ENCODE data around the gene RAB39B. TPM values are rescaled to one million over a fixed set of nuclear protein-coding genes. Genes with fewer than 3 reads are reported as not detected.
"Not testable (repeated sequence)": the region's sequence is repeated elsewhere in the genome, so short reads cannot be mapped to it uniquely, and the experiment has no call there.

The RAB39B gene
- total RNA-seq, 1 donor from 2014 or later, result under 0.01 TPM

- Histone ChIP-seq H3K9ac (ENCODE audit: low read depth in 1 of 3, low read length in 3 of 3) (no peak overlapping the region), H3K4me1 (ENCODE audit: control insufficient read depth in 3 of 3, insufficient read depth in 3 of 3, low read length in 3 of 3) (no peaks in the 10 kb centered on the region), H3K9me3 (ENCODE audit: control insufficient read depth in 3 of 3, low read length in 3 of 3) (no peaks in the 10 kb centered on the region), H3K27me3 (ENCODE audit: control insufficient read depth in 3 of 3, insufficient read depth in 3 of 3, low read length in 3 of 3) (no peaks in the 10 kb centered on the region), H3K27ac (ENCODE audit: low read depth, low read length) (no peak overlapping the region), H3K4me3 (ENCODE audit: low read length in 3 of 3) (no peak overlapping the region), H3K36me3 (ENCODE audit: control insufficient read depth in 3 of 3, insufficient read depth in 3 of 3, low read length in 3 of 3) (no peaks in the 10 kb centered on the region)
Measured at GRCh38 chrX:155247497-155247896, 16.8 kb downstream of the RAB39B start.

DNA sequence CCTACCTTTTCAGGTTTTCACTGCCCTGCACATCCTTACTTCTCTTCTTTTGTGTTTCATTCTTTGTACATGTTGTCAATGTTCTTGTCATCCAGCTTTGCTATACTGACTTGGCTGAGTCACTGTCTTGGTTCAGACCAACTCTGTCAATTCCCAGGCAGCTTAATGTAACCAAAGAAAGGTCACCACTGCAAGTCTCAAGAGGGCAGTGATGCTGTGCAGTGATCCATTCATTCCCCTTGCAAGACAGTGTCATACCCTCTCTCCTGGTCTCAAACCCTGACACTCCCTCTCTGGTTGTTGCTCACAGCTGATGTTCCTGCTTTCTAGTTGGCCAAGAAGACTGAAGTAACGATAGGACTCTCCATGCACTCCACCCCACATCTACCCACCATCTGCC is 17.5 kb downstream of the RAB39B start:
- Histone ChIP-seq H3K4me3 (ENCODE audit: low read length in 3 of 3) (no peak overlapping the region), H3K9me3 (ENCODE audit: control insufficient read depth in 3 of 3, low read length in 3 of 3) (no peaks in the 10 kb centered on the region), H3K36me3 (ENCODE audit: control insufficient read depth in 3 of 3, insufficient read depth in 3 of 3, low read length in 3 of 3) (no peaks in the 10 kb centered on the region), H3K4me1 (ENCODE audit: control insufficient read depth in 3 of 3, insufficient read depth in 3 of 3, low read length in 3 of 3) (no peaks in the 10 kb centered on the region), H3K27me3 (ENCODE audit: control insufficient read depth in 3 of 3, insufficient read depth in 3 of 3, low read length in 3 of 3) (no peaks in the 10 kb centered on the region), H3K9ac (ENCODE audit: low read depth in 1 of 3, low read length in 3 of 3) (no peak overlapping the region), H3K27ac (ENCODE audit: low read depth, low read length) (no peak overlapping the region)

DNA sequence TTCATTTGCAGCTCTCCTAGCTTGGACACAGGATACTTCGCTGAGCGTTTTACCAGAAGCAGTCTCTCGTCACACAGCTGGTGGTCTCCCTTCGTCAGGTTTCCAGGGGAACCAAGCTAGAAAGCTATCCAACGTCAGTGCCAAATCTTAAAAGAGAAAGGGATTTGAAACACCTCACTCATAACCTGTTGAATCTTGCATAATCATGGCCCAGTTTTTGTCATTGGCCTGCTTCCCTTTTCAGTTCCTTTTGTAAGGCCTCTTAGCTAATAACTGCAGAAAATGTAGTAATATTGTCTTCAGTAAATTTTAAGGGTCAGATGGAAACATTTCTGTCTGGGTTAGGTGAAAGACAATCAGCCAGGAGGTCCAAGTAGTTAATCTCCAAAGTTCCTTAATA is 22.0 kb downstream of the RAB39B start:
- no peak overlapping the region for H3K27ac ChIP-seq (ENCODE audit: low read depth, low read length)
- no peaks in the 10 kb centered on the region for H3K4me1 ChIP-seq (ENCODE audit: control insufficient read depth in 3 of 3, insufficient read depth in 3 of 3, low read length in 3 of 3)
- no peaks in the 10 kb centered on the region for H3K27me3 ChIP-seq (ENCODE audit: control insufficient read depth in 3 of 3, insufficient read depth in 3 of 3, low read length in 3 of 3)
- no peaks in the 10 kb centered on the region for H3K9me3 ChIP-seq (ENCODE audit: control insufficient read depth in 3 of 3, low read length in 3 of 3)
- H3K4me3 ChIP-seq (ENCODE audit: low read length in 3 of 3), result no peak overlapping the region
- no peak overlapping the region for H3K9ac ChIP-seq (ENCODE audit: low read depth in 1 of 3, low read length in 3 of 3)
- H3K36me3 ChIP-seq (ENCODE audit: control insufficient read depth in 3 of 3, insufficient read depth in 3 of 3, low read length in 3 of 3), result peaks cover 5 to 10% (median 5%) of the 10 kb centered on the region in 3 donors

DNA sequence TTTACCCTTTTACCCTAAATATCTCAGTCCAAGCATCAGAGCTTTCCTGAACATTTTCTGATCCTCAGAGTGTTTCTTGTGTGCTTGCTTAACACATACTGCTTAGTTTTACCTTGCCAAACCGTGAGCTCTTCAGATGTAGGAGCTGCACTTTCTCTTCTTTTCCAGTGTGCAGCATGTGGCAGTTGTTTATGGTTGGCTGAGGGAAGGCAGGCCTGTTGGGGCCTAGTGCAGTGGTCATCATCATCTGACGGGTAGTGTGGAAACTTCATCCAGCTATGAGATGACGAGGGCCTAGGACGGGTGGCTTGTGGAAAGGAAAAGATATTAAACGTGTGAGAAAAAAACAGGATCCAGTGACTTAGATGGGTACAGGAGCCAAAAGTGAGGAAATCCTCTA is 26.6 kb downstream of the RAB39B start:
- Histone ChIP-seq H3K27me3 (ENCODE audit: control insufficient read depth in 3 of 3, insufficient read depth in 3 of 3, low read length in 3 of 3) (no peaks in the 10 kb centered on the region), H3K36me3 (ENCODE audit: control insufficient read depth in 3 of 3, insufficient read depth in 3 of 3, low read length in 3 of 3) (peaks cover 5 to 21% (median 6%) of the 10 kb centered on the region in 3 donors), H3K4me3 (ENCODE audit: low read length in 3 of 3) (no peak overlapping the region), H3K9ac (ENCODE audit: low read depth in 1 of 3, low read length in 3 of 3) (no peak overlapping the region), H3K27ac (ENCODE audit: low read depth, low read length) (no peak overlapping the region), H3K4me1 (ENCODE audit: control insufficient read depth in 3 of 3, insufficient read depth in 3 of 3, low read length in 3 of 3) (no peaks in the 10 kb centered on the region), H3K9me3 (ENCODE audit: control insufficient read depth in 3 of 3, low read length in 3 of 3) (no peaks in the 10 kb centered on the region)

DNA sequence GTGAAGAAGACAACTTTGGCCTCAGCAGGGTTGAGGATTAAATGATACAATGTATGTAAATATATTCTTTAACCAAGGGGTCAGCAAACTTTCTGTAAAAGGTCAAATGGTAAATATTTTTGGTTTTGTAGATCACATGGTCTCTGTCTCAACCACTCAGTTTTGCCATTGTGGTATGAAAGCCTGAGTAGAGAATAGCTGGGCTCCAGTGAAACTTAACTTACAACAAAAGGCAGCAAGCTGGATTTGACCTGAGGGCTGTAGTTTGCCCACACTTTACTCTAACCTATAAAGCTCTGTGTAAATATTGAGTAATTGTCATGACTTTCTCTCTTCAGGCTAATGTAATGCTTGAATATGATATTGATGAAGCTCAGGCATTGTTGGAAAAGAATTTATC is 28.4 kb downstream of the RAB39B start:
- H3K4me1 ChIP-seq (ENCODE audit: control insufficient read depth in 3 of 3, insufficient read depth in 3 of 3, low read length in 3 of 3), result no peaks in the 10 kb centered on the region
- no peak overlapping the region for H3K9ac ChIP-seq (ENCODE audit: low read depth in 1 of 3, low read length in 3 of 3)
- H3K27me3 ChIP-seq (ENCODE audit: control insufficient read depth in 3 of 3, insufficient read depth in 3 of 3, low read length in 3 of 3), result no peaks in the 10 kb centered on the region
- no peak overlapping the region for H3K4me3 ChIP-seq (ENCODE audit: low read length in 3 of 3)
- no peak overlapping the region for H3K27ac ChIP-seq (ENCODE audit: low read depth, low read length)
- no peaks in the 10 kb centered on the region for H3K9me3 ChIP-seq (ENCODE audit: control insufficient read depth in 3 of 3, low read length in 3 of 3)
- H3K36me3 ChIP-seq (ENCODE audit: control insufficient read depth in 3 of 3, insufficient read depth in 3 of 3, low read length in 3 of 3), result peaks cover 6 to 21% (median 8%) of the 10 kb centered on the region in 3 donors

DNA sequence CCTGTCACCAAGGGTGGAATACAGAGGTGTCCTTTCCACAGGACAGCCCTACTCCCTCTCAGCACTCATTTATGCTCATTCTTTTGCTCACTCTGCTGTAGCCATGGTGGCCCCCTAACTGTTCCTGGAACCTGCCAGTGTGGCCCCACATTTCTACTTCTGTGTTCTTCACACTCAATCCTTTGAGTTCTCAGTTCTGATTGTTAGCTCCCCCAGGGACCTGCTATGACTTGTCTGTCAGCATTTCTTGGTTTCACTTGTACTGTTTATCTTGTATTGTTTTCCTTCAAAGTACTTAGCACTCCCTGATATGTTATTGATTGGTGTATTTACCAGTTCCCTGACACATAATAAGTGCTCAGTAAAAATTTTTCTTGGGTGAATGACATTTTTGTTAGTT is 33.1 kb downstream of the RAB39B start:
- H3K4me3 ChIP-seq (ENCODE audit: low read length in 3 of 3), result no peak overlapping the region
- peaks cover 0 to 2% (median 0%) of the 10 kb centered on the region in 3 donors for H3K4me1 ChIP-seq (ENCODE audit: control insufficient read depth in 3 of 3, insufficient read depth in 3 of 3, low read length in 3 of 3)

DNA sequence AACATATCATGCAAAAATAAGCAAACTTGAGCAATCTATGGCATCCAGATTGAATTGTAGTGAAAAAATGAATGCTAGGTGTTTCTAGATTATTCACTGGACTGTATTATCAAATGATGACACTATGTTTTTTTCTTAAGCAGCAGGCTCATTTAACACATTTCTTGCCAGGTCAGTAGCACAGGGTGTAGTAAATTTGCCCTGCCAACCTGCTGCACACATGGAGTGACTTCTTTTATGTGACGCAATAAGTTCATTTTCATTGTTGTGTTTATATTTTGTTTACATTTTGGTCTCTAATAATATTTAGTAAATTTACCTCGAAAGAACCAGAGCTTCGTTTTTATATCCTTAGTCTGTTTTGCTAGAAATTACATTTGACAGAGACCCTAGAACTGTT is 38.5 kb downstream of the RAB39B start:
- Histone ChIP-seq H3K4me3 (ENCODE audit: low read length in 3 of 3) (no peak overlapping the region), H3K27ac (ENCODE audit: low read depth, low read length) (no peak overlapping the region), H3K36me3 (ENCODE audit: control insufficient read depth in 3 of 3, insufficient read depth in 3 of 3, low read length in 3 of 3) (peaks cover 2 to 4% (median 4%) of the 10 kb centered on the region in 3 donors), H3K4me1 (ENCODE audit: control insufficient read depth in 3 of 3, insufficient read depth in 3 of 3, low read length in 3 of 3) (peaks cover 0 to 3% (median 2%) of the 10 kb centered on the region in 3 donors), H3K9ac (ENCODE audit: low read depth in 1 of 3, low read length in 3 of 3) (no peak overlapping the region), H3K27me3 (ENCODE audit: control insufficient read depth in 3 of 3, insufficient read depth in 3 of 3, low read length in 3 of 3) (no peaks in the 10 kb centered on the region), H3K9me3 (ENCODE audit: control insufficient read depth in 3 of 3, low read length in 3 of 3) (no peaks in the 10 kb centered on the region)

More for the DNA sequence above, 33.1 kb downstream of the RAB39B start:
- Histone ChIP-seq H3K27ac (ENCODE audit: low read depth, low read length) (no peak overlapping the region), H3K9me3 (ENCODE audit: control insufficient read depth in 3 of 3, low read length in 3 of 3) (no peaks in the 10 kb centered on the region), H3K36me3 (ENCODE audit: control insufficient read depth in 3 of 3, insufficient read depth in 3 of 3, low read length in 3 of 3) (peaks cover 0 to 8% (median 7%) of the 10 kb centered on the region in 3 donors), H3K9ac (ENCODE audit: low read depth in 1 of 3, low read length in 3 of 3) (no peak overlapping the region), H3K27me3 (ENCODE audit: control insufficient read depth in 3 of 3, insufficient read depth in 3 of 3, low read length in 3 of 3) (no peaks in the 10 kb centered on the region)

DNA sequence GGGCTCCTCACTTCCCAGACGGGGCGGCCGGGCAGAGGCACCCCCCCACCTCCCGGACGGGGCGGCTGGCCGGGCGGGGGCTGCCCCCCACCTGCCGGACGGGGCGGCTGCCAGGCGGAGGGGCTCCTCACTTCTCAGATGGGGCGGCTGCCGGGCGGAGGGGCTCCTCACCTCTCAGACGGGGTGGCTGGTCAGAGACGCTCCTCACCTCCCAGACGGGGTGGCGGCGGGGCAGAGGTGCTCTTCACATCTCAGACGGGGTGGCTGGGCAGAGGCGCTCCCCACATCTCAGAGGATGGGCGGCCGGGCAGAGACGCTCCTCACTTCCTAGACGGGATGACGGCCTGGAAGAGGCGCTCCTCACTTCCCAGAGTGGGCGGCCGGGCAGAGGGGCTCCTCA is 40.5 kb downstream of the RAB39B start:
- H3K36me3 ChIP-seq (ENCODE audit: control insufficient read depth in 3 of 3, insufficient read depth in 3 of 3, low read length in 3 of 3); H3K9me3 ChIP-seq (ENCODE audit: control insufficient read depth in 3 of 3, low read length in 3 of 3); H3K27ac ChIP-seq (ENCODE audit: low read depth, low read length); H3K4me3 ChIP-seq (ENCODE audit: low read length in 3 of 3); H3K27me3 ChIP-seq (ENCODE audit: control insufficient read depth in 3 of 3, insufficient read depth in 3 of 3, low read length in 3 of 3); H3K4me1 ChIP-seq (ENCODE audit: control insufficient read depth in 3 of 3, insufficient read depth in 3 of 3, low read length in 3 of 3); H3K9ac ChIP-seq (ENCODE audit: low read depth in 1 of 3, low read length in 3 of 3): not testable (repeated sequence)

- H3K9me3 ChIP-seq (ENCODE audit: control insufficient read depth in 3 of 3, low read length in 3 of 3), result no peaks in the 10 kb centered on the region
- peaks cover 8 to 17% (median 9%) of the 10 kb centered on the region in 3 donors for H3K4me1 ChIP-seq (ENCODE audit: control insufficient read depth in 3 of 3, insufficient read depth in 3 of 3, low read length in 3 of 3)
- H3K4me3 ChIP-seq (ENCODE audit: low read length in 3 of 3), result no peak overlapping the region
- peaks cover 0 to 4% (median 2%) of the 10 kb centered on the region in 3 donors for H3K36me3 ChIP-seq (ENCODE audit: control insufficient read depth in 3 of 3, insufficient read depth in 3 of 3, low read length in 3 of 3)
- H3K9ac ChIP-seq (ENCODE audit: low read depth in 1 of 3, low read length in 3 of 3), result no peak overlapping the region
- H3K27me3 ChIP-seq (ENCODE audit: control insufficient read depth in 3 of 3, insufficient read depth in 3 of 3, low read length in 3 of 3), result no peaks in the 10 kb centered on the region
- H3K27ac ChIP-seq (ENCODE audit: low read depth, low read length), result no peak overlapping the region
Measured at GRCh38 chrX:155221351-155221750, 42.9 kb downstream of the RAB39B start.

DNA sequence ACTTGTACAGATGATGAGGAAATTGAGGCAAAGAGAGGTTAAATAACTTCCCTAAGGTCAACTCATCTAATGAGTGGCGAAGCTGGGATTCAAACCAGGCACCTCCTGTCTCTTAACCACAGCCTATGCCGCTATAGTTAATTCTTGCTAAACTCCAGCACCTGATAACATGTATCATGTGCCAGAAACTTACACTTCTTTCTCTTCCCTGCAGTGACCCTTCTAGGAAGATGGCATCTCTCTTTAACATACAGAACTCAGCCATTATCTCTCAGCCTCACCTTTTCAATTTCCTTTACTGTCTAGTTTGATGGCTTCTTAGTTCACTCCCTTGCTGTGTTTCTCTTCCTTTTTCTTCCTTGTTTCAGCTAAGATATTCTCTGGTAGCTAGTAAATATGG is 45.5 kb downstream of the RAB39B start:
- H3K4me3 ChIP-seq (ENCODE audit: low read length in 3 of 3), result no peak overlapping the region
- H3K9ac ChIP-seq (ENCODE audit: low read depth in 1 of 3, low read length in 3 of 3), result no peak overlapping the region
- no peaks in the 10 kb centered on the region for H3K27me3 ChIP-seq (ENCODE audit: control insufficient read depth in 3 of 3, insufficient read depth in 3 of 3, low read length in 3 of 3)
- peaks cover 0 to 2% (median 0%) of the 10 kb centered on the region in 3 donors for H3K36me3 ChIP-seq (ENCODE audit: control insufficient read depth in 3 of 3, insufficient read depth in 3 of 3, low read length in 3 of 3)
- H3K4me1 ChIP-seq (ENCODE audit: control insufficient read depth in 3 of 3, insufficient read depth in 3 of 3, low read length in 3 of 3), result peaks cover 9 to 13% (median 13%) of the 10 kb centered on the region in 3 donors
- H3K9me3 ChIP-seq (ENCODE audit: control insufficient read depth in 3 of 3, low read length in 3 of 3), result no peaks in the 10 kb centered on the region
- no peak overlapping the region for H3K27ac ChIP-seq (ENCODE audit: low read depth, low read length)

Measured in skeletal muscle tissue (tissue), 4 donors.